ENCODE measurements around the gene TSPAN12.

DNA sequence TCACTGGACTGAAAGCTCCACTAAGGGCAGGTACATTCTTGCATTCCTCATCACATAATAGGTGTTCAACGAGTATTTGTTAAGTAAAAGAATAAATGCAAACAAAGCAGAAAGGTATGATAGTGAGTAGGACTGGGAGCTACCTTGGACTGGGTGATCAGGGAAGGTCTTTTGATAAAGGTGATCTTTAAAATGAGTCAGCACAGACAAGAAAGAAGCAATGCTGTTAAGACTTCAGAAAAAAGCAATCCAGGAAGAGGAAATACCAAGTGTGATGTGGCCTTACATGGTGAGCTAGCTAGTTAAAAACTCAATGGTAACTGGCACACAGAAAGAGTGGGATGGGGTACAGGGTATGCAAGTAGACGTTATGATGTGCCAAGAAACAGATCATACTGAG, 40.1 kb downstream of the TSPAN12 start:
- TF ChIP-seq, protein P1, sequence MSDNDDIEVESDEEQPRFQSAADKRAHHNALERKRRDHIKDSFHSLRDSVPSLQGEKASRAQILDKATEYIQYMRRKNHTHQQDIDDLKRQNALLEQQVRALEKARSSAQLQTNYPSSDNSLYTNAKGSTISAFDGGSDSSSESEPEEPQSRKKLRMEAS (CRISPR knock-in tag; IDR thresholded peaks at IDR 0.05): no peak
- TF ChIP-seq, protein P2, sequence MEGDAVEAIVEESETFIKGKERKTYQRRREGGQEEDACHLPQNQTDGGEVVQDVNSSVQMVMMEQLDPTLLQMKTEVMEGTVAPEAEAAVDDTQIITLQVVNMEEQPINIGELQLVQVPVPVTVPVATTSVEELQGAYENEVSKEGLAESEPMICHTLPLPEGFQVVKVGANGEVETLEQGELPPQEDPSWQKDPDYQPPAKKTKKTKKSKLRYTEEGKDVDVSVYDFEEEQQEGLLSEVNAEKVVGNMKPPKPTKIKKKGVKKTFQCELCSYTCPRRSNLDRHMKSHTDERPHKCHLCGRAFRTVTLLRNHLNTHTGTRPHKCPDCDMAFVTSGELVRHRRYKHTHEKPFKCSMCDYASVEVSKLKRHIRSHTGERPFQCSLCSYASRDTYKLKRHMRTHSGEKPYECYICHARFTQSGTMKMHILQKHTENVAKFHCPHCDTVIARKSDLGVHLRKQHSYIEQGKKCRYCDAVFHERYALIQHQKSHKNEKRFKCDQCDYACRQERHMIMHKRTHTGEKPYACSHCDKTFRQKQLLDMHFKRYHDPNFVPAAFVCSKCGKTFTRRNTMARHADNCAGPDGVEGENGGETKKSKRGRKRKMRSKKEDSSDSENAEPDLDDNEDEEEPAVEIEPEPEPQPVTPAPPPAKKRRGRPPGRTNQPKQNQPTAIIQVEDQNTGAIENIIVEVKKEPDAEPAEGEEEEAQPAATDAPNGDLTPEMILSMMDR (IDR thresholded peaks at IDR 0.05): no peak
- TF ChIP-seq TP53 (CRISPR knock-in tag; IDR thresholded peaks at IDR 0.05): no peak
- TF ChIP-seq, protein P3, sequence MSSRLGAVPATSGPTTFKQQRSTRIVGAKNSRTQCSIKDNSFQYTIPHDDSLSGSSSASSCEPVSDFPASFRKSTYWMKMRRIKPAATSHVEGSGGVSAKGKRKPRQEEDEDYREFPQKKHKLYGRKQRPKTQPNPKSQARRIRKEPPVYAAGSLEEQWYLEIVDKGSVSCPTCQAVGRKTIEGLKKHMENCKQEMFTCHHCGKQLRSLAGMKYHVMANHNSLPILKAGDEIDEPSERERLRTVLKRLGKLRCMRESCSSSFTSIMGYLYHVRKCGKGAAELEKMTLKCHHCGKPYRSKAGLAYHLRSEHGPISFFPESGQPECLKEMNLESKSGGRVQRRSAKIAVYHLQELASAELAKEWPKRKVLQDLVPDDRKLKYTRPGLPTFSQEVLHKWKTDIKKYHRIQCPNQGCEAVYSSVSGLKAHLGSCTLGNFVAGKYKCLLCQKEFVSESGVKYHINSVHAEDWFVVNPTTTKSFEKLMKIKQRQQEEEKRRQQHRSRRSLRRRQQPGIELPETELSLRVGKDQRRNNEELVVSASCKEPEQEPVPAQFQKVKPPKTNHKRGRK (CRISPR knock-in tag; IDR thresholded peaks at IDR 0.05; ENCODE audit: borderline replicate concordance): no peak
- TF ChIP-seq TCF7 (CRISPR knock-in tag; IDR thresholded peaks at IDR 0.05; ENCODE audit: low read depth): no peak
- TF ChIP-seq IRF2 (CRISPR knock-in tag; IDR thresholded peaks at IDR 0.05; ENCODE audit: borderline replicate concordance, low read depth): no peak
- no peak for TF ChIP-seq CREB1 (CRISPR knock-in tag; IDR thresholded peaks at IDR 0.05)
